ENCODE results near the gene PEX13. TPM values are rescaled to one million over a fixed set of nuclear protein-coding genes. Genes with fewer than 3 reads are reported as not detected.
"Not testable (repeated sequence)": the region's sequence is repeated elsewhere in the genome, so short reads cannot be mapped to it uniquely, and the experiment has no call there.

Gene PEX13
- total RNA-seq, 1 donor: 42.3 TPM

DNA sequence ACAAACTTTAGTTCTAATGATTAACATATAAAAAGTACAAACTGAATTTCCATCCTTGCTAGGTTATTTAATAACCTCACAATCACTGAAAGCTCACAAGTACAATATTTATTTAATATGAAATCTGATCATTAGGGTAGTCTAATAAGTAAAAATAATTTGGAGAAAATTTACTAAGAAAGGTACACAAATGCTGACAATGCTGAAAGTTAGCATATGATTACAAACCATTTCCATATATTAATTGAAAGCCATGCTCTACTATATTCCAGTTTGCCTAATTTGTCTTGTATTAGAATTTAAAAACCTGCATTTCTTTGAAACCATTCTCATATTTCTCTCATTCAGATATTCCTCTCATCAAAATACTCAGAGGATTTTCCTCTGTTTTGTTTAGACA lies 8.2 kb upstream of the PEX13 start:
- H3K4me3 ChIP-seq (ENCODE audit: low read depth, low read length): no peak overlapping the region
- DNase-seq (ENCODE audit: low read depth): no peak
- no peak for TF ChIP-seq CTCF (IDR thresholded peaks at IDR 0.05; ENCODE audit: insufficient read depth, low read depth, low read length)

GRCh38 chr2:61011678-61012077 lies 5.8 kb upstream of the PEX13 start:
- TF ChIP-seq CTCF (IDR thresholded peaks at IDR 0.05; ENCODE audit: insufficient read depth, low read depth, low read length): no peak
- H3K4me3 ChIP-seq (ENCODE audit: low read depth, low read length): no peak overlapping the region
- peak; percentile 63 for DNase-seq (ENCODE audit: low read depth)

- peak; percentile 80 for DNase-seq (ENCODE audit: low read depth)
- H3K4me3 ChIP-seq (ENCODE audit: low read depth, low read length): not testable (repeated sequence)
Measured at GRCh38 chr2:61012303-61012702, 5.2 kb upstream of the PEX13 start.

DNA sequence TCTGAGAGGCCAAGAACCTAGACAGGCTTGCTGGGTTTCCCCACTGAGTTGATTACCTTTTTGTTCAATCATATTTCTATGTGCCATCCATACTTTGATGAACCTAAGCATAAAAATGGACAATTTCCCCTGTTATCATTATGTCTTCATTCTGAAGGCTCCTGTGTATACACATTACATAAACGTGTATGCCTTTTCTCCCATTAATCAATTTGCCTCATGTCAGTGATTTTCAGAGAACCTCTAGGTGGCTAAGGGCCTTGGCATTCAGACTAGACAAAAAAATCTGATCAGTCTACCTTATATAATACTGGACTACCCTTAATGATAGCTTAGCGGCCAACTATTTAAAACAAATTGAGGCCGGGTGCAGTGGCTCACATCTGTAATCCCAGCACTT lies 4.1 kb upstream of the PEX13 start:
- no peak overlapping the region for H3K4me3 ChIP-seq (ENCODE audit: low read depth, low read length)
- no peak for DNase-seq (ENCODE audit: low read depth)
- no peak for TF ChIP-seq CTCF (IDR thresholded peaks at IDR 0.05; ENCODE audit: insufficient read depth, low read depth, low read length)

GRCh38 chr2:61014763-61015162 lies 2.8 kb upstream of the PEX13 start:
- H3K4me3 ChIP-seq (ENCODE audit: low read depth, low read length): no peak overlapping the region
- TF ChIP-seq CTCF (IDR thresholded peaks at IDR 0.05; ENCODE audit: insufficient read depth, low read depth, low read length): no peak
- DNase-seq (ENCODE audit: low read depth): no peak

DNA sequence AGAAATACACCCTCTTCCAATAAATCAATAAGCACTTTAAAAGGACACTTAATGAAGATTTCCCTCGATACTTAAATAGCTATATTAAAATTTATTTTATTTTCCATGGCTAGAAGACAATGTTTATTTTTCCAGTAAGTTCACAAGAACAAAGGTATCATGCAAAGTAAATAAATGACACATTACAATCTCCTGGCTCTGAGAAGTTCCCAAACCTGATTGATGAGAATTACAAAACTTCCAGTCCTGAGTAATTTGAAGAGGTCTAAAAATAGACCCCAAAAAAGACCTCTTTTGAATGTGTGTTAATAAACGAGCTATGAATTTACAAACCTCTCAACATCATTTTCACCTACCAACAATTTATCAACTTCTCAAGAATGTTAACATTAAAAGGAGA lies 1.5 kb upstream of the PEX13 start:
- no peak for TF ChIP-seq CTCF (IDR thresholded peaks at IDR 0.05; ENCODE audit: insufficient read depth, low read depth, low read length)
- DNase-seq (ENCODE audit: low read depth): no peak
- no peak overlapping the region for H3K4me3 ChIP-seq (ENCODE audit: low read depth, low read length)

DNA sequence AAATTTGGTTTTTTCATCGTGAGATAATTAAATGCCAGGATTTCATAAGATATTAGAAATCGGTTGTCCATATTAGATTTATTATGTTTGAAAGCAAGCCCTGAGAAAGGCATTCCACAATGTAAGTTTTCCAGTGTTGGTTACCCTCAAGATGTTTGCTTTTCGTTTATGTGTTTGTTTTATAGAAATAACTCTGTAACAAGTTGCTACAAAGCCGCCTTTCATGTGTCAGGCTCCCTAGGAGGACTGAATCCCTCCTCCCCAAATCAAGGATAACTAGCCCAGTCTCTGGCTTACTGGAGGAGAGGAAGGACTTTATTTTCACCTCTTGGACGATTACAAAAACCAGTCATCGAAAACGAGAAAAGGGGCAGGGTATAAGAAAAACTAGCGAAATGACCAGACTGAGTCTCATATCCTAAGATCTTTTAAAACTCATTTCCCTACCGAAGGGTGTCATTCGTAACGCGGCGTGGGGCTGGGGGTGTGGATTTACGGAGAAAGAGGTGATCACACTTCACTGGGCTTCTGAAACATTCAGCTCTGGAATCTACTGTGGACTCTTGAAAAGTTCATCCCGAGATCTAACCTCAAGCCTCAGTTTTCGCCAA lies 1.0 kb upstream of the PEX13 start:
- DNase-seq (ENCODE audit: low read depth): no peak
- no peak for TF ChIP-seq CTCF (IDR thresholded peaks at IDR 0.05; ENCODE audit: insufficient read depth, low read depth, low read length)
- H3K4me3 ChIP-seq (ENCODE audit: low read depth, low read length): peak overlapping the region; percentile 84

All from fibroblast of villous mesenchyme (primary cell).